ENCODE measurements around the gene CARS2. TPM values are rescaled to one million over a fixed set of nuclear protein-coding genes. Genes with fewer than 3 reads are reported as not detected.

The CARS2 gene
- total RNA-seq, 2 experiments from 2014 or later = 78.9 to 84.8 TPM

GRCh38 chr13:110630566-110631119 is 75.3 kb downstream of the CARS2 start:
- Mint-ChIP-seq H3K4me3 (no peak overlapping the region), H3K4me1 (peaks cover 13% of the 10 kb centered on the region), H3K36me3 (peaks cover 16% of the 10 kb centered on the region), H3K9me3 (no peaks in the 10 kb centered on the region), H3K27me3 (no peaks in the 10 kb centered on the region), H3K27ac (no peak overlapping the region)
- ATAC-seq (ENCODE audit: low read depth) (no peak), DNase-seq (no peak)
- POLR2A ChIA-PET = interaction anchor here (1.2 kb wide), 1 partner anchor 15 kb away, joined by 4 read pairs; the partner anchor contains the start of gene NAXD

DNA sequence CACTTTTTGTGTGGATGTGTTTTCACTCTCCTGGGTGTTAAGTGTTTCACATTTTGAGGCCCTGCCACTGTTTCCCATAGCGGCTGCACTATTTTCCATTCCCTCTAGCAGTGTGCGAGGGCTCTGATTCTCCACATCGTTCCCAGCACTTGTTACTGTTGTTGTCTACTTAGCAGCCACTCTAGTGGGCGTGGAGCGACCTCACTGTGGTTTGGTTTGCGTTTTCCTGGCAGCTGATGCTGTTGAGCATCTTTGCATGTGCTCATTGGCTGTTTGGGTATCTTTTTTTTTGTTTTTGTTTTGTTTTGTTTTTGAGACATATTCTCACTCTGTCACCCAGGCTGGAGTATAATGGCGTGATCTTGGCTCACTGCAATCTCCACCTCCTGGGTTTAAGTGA is 76.2 kb downstream of the CARS2 start:
- no peaks in the 10 kb centered on the region for H3K9me3 Mint-ChIP-seq
- H3K4me3 Mint-ChIP-seq = no peak overlapping the region
- peaks cover 14% of the 10 kb centered on the region for H3K36me3 Mint-ChIP-seq
- H3K27me3 Mint-ChIP-seq = no peaks in the 10 kb centered on the region
- peak overlapping the region; percentile 40 for H3K27ac Mint-ChIP-seq
- peaks cover 13% of the 10 kb centered on the region for H3K4me1 Mint-ChIP-seq
- POLR2A ChIA-PET = interaction anchor here (1.2 kb wide), 1 partner anchor 14 kb away, joined by 4 read pairs; the partner anchor contains the start of gene NAXD
- ATAC-seq (ENCODE audit: low read depth) = peak; percentile 66
- no peak for DNase-seq

- Mint-ChIP-seq H3K27ac (no peak overlapping the region), H3K4me1 (peaks cover 13% of the 10 kb centered on the region), H3K4me3 (no peak overlapping the region), H3K9me3 (no peaks in the 10 kb centered on the region), H3K27me3 (no peaks in the 10 kb centered on the region), H3K36me3 (peaks cover 14% of the 10 kb centered on the region)
- DNase-seq (no peak), ATAC-seq (ENCODE audit: low read depth) (no peak)
- POLR2A ChIA-PET = no interaction called here
Observed at GRCh38 chr13:110628952-110629701, 76.8 kb downstream of the CARS2 start.

DNA sequence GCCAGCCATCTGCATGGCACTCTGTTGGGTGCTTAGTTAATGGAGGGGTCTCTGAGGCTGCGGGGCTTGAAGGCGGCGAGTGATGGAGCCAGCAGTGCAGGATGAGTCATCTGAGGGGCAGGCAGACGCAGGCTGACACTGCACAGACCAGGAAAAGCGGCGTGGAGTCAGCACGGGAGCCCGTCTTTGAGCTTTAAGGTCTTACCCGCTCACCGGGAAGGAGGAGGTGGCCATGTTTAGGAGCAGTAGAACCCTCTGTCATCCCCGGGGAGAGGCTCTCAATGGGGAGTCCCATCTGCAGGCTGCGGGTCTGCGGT is 77.5 kb downstream of the CARS2 start:
- POLR2A ChIA-PET = no interaction called here
- H3K36me3 Mint-ChIP-seq = peaks cover 14% of the 10 kb centered on the region
- DNase-seq = no peak
- no peaks in the 10 kb centered on the region for H3K9me3 Mint-ChIP-seq
- no peaks in the 10 kb centered on the region for H3K27me3 Mint-ChIP-seq
- no peak overlapping the region for H3K4me3 Mint-ChIP-seq
- ATAC-seq (ENCODE audit: low read depth) = no peak
- H3K27ac Mint-ChIP-seq = no peak overlapping the region
- H3K4me1 Mint-ChIP-seq = peaks cover 13% of the 10 kb centered on the region

DNA sequence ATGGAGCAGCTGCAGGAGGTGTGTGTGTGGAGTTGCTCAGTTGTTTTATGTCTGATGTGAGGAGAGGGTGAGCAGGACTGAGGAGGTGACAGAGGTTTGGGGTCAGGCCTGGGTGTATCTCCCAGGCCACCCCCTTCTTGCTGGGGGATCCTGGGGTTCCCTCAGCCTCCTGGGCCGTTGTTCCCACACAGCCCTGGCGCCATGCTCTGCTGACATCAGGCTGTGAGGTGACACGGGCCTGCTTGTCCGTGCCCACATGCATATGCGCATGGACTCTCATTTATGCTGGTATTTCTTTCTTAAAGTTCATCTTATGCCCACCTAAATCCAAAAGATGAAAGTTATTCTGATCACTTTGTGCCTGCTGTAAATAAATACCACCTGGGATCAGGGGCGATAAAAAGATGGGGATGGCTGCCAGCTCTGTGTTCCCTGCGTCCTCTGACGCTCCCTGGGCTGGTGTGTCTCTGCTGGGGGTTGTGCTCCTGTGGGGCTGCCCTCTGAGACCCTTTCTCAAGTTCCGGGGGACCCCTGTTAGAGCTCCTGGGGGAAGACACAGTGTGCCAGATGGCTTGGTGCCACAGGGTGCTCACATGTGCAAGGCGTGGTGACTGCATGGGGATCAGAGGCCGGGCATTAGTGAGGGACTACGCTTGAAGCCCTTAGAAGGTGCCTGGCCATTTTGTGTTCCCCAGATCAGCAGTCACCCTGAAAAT is 78.0 kb downstream of the CARS2 start:
- Mint-ChIP-seq H3K4me1 (peaks cover 13% of the 10 kb centered on the region), H3K27me3 (no peaks in the 10 kb centered on the region), H3K36me3 (peaks cover 16% of the 10 kb centered on the region), H3K9me3 (no peaks in the 10 kb centered on the region), H3K4me3 (no peak overlapping the region), H3K27ac (no peak overlapping the region)
- ATAC-seq (ENCODE audit: low read depth) (no peak), DNase-seq (no peak)
- POLR2A ChIA-PET = no interaction called here

GRCh38 chr13:110627351-110627750 is 78.6 kb downstream of the CARS2 start:
- Mint-ChIP-seq H3K9me3 (no peaks in the 10 kb centered on the region), H3K36me3 (peaks cover 18% of the 10 kb centered on the region), H3K4me1 (peaks cover 13% of the 10 kb centered on the region), H3K4me3 (no peak overlapping the region), H3K27ac (no peak overlapping the region), H3K27me3 (no peaks in the 10 kb centered on the region)
- ATAC-seq (ENCODE audit: low read depth) = no peak
- DNase-seq = no peak
- POLR2A ChIA-PET = no interaction called here

DNA sequence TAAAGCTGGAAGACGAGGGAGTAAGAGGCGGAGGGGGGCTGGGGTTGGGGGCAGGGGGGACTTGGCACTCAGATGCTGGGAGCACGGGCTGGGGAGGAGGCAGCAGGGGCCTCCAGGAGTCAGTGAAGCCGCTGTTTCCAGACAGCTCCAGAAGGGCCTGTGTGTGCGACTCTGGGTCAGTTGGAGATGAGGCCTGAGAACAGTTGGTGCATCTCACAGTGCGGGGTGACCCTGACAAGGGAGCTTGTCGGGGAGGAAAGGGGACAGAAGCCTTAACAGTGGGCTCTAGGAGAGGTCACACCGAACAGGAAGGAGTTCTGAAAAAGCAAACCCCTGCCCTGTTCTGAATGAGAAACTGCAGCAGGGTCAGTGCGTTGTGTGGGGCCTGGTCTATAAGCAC is 79.4 kb downstream of the CARS2 start:
- no peak overlapping the region for H3K4me3 Mint-ChIP-seq
- peaks cover 10% of the 10 kb centered on the region for H3K4me1 Mint-ChIP-seq
- no peak overlapping the region for H3K27ac Mint-ChIP-seq
- H3K27me3 Mint-ChIP-seq = no peaks in the 10 kb centered on the region
- peaks cover 14% of the 10 kb centered on the region for H3K36me3 Mint-ChIP-seq
- no peak for DNase-seq
- POLR2A ChIA-PET = no interaction called here
- H3K9me3 Mint-ChIP-seq = no peaks in the 10 kb centered on the region
- ATAC-seq (ENCODE audit: low read depth) = no peak

DNA sequence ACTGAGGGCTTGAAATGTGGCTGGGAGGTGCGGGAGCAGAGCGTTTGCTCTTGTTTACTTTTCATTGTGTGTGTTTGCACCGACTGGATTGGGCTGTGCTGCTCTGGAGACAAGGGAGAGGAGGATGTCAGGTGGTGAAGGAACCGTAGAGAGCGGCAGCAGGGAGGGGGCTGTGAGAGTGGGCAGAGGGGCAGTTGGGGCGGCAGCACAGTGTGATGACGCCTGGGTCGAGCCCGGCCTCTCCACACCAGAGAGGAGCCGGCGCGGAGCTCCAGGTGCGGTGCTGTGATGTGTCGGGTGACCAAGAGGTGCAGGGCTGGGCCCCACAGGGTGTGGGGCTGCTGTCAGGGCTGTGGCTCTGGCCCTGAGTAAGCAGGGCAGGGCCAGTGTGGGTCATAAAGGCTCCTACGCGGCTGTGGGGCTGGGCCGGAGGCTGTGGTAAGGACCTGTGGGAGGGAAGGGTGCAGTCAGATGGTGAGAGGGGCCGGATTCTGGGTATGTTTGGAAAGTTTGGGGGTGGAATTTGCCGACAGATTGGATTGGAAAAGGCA is 80.1 kb downstream of the CARS2 start:
- Mint-ChIP-seq H3K36me3 (peaks cover 14% of the 10 kb centered on the region), H3K9me3 (no peaks in the 10 kb centered on the region), H3K4me3 (no peak overlapping the region), H3K4me1 (peaks cover 10% of the 10 kb centered on the region), H3K27me3 (no peaks in the 10 kb centered on the region), H3K27ac (no peak overlapping the region)
- no peak for ATAC-seq (ENCODE audit: low read depth)
- POLR2A ChIA-PET = no interaction called here
- no peak for DNase-seq

DNA sequence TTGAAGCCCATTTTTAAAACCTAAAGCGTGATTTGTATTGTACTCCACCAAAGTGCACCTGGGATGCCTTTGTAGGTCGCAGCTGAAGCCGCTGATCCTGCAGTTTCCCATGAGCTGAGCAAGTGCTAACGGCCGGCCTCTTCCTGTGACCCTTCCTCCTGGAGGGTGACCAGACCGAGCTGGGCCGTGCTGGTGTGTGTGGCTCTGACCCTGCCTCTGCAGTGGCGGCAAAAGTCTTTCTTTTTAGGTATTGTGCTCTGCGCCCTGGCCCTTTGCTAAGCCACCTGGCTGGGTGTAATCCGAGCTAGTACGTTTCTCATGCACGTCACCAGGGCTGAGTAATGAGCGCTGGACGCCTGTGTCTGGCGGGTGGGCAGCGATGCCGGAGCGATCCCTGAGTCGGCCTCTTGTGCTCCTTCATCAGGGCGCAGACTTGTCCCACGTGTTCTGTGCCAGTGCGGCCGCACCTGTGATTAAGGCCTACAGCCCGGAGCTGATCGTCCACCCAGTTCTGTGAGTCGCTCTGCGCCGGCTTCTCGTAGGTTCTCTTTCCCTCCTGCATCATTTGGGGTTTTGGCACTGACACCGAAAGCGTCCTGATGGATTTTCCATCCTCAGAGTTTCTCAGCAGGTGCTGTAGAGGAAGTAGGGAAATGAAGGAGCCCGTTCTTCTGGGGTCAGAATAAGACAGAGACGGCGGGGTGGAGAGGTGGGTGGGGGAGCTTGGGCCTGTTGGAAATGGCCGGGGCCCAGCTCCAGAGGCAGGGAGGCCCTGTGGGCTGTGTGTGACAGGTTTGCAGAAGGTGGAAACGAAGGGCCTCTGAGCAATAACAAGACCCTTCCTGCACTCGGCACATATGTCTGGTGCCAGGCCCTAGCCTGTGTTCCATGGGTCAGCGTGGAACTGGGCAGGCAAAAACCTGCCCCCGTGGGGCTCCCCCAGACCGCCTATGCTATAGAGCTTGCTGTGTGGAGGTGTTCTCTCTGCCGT is 80.9 kb downstream of the CARS2 start:
- peaks cover 9% of the 10 kb centered on the region for H3K4me1 Mint-ChIP-seq
- H3K27me3 Mint-ChIP-seq = no peaks in the 10 kb centered on the region
- no peak overlapping the region for H3K4me3 Mint-ChIP-seq
- H3K36me3 Mint-ChIP-seq = peaks cover 14% of the 10 kb centered on the region
- H3K27ac Mint-ChIP-seq = no peak overlapping the region
- POLR2A ChIA-PET = interaction anchor here (0.6 kb wide), 1 partner anchor 90 kb away, joined by 3 read pairs; no protein-coding TSS in a partner anchor
- ATAC-seq (ENCODE audit: low read depth) (no peak), DNase-seq (no peak)
- no peaks in the 10 kb centered on the region for H3K9me3 Mint-ChIP-seq

GRCh38 chr13:110620596-110620995 is 85.3 kb downstream of the CARS2 start:
- no peak overlapping the region for H3K4me3 Mint-ChIP-seq
- H3K27me3 Mint-ChIP-seq = no peaks in the 10 kb centered on the region
- DNase-seq (no peak), ATAC-seq (ENCODE audit: low read depth) (no peak)
- POLR2A ChIA-PET = interaction anchor here (0.7 kb wide), 1 partner anchor 92 kb away, joined by 4 read pairs; no protein-coding TSS in a partner anchor
- no peak overlapping the region for H3K27ac Mint-ChIP-seq
- peaks cover 9% of the 10 kb centered on the region for H3K36me3 Mint-ChIP-seq
- H3K9me3 Mint-ChIP-seq = no peaks in the 10 kb centered on the region
- H3K4me1 Mint-ChIP-seq = peaks cover 17% of the 10 kb centered on the region

DNA sequence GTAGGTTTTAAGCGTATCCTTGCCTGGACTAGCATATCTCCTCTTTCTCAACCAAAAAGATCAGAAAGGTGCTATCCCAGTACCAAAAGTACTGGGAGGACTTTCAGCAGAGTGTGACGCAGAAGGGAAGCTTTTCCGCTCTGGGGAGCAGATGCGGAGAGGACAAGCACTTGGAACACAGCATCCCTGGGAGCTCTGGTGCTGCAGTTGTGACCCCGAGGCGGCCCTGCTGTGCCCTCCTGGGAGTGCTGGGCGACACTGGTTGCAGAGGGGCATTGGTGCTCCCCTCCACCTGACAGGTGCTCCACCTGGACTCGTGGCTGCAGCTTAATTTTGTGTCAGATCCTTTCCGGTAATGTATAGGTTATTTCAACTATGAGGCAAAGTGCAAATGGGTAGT is 87.1 kb downstream of the CARS2 start:
- Mint-ChIP-seq H3K27me3 (no peaks in the 10 kb centered on the region), H3K36me3 (peaks cover 9% of the 10 kb centered on the region), H3K4me1 (peaks cover 18% of the 10 kb centered on the region), H3K4me3 (no peak overlapping the region), H3K27ac (no peak overlapping the region), H3K9me3 (no peaks in the 10 kb centered on the region)
- ATAC-seq (ENCODE audit: low read depth) (no peak), DNase-seq (no peak)
- POLR2A ChIA-PET = no interaction called here

DNA sequence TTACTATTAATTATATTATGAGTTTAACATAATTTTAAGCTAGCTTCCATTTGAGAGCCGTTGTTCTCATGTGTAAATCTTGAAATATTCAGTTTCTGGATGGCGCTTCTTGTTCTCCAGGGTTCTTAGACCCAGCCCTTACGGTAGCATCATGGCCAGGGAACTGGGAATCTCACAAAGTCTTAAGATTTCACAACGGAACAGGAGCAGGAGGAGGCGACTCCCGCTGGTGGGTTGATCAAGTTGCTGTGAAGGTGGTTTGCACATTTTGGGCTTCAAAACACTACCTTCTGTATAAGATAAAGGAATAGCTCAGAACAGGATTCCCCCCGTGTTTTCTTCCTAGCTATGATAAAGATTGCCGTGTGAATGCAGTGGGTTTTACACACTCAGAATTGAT is 87.7 kb downstream of the CARS2 start:
- H3K27ac Mint-ChIP-seq = no peak overlapping the region
- H3K4me3 Mint-ChIP-seq = no peak overlapping the region
- POLR2A ChIA-PET = no interaction called here
- no peak for ATAC-seq (ENCODE audit: low read depth)
- peaks cover 18% of the 10 kb centered on the region for H3K4me1 Mint-ChIP-seq
- no peak for DNase-seq
- H3K9me3 Mint-ChIP-seq = no peaks in the 10 kb centered on the region
- H3K36me3 Mint-ChIP-seq = peaks cover 9% of the 10 kb centered on the region
- no peaks in the 10 kb centered on the region for H3K27me3 Mint-ChIP-seq
